H9 (cell line): ENCODE data around the gene TMTC2. TPM values are rescaled to one million over a fixed set of nuclear protein-coding genes. Genes with fewer than 3 reads are reported as not detected.

Source experiments
- DNase-seq: peaks from one replicate; pipeline ENCODE4 v3.0.0-alpha.2; 2017
- H2AFZ ChIP-seq: one replicate; pipeline ENCODE4 v1.6.1; 2013; ENCODE audit warnings: mild to moderate bottlenecking, low read length, control low read depth, moderate library complexity
- H2AK5ac ChIP-seq: 2 replicates; pipeline ENCODE4 v1.6.1; 2013; ENCODE audit warnings: low read length, control low read depth, mixed read lengths; ENCODE audit not compliant: insufficient read length
- H2BK120ac ChIP-seq: one replicate; pipeline ENCODE4 v1.6.1; 2013; ENCODE audit warnings: low read depth, mild to moderate bottlenecking, low read length, control low read depth, inconsistent platforms; ENCODE audit not compliant: poor library complexity, severe bottlenecking
- H2BK12ac ChIP-seq: 2 replicates; pipeline ENCODE4 v1.6.1; 2013; ENCODE audit warnings: low read length, control low read depth, mixed read lengths, low read depth; ENCODE audit not compliant: insufficient read length
- H2BK15ac ChIP-seq: 2 replicates; pipeline ENCODE4 v1.6.1; 2013; ENCODE audit warnings: low read depth, low read length, control low read depth
- H2BK20ac ChIP-seq: one replicate; pipeline ENCODE4 v1.6.1; 2013; ENCODE audit warnings: low read depth, mild to moderate bottlenecking, low read length, control low read depth, inconsistent platforms; ENCODE audit not compliant: poor library complexity, severe bottlenecking
- H2BK5ac ChIP-seq: 2 replicates; pipeline ENCODE4 v1.6.1; 2013; ENCODE audit warnings: low read length, control low read depth, mixed read lengths; ENCODE audit not compliant: insufficient read length
- H3K14ac ChIP-seq: 2 replicates; pipeline ENCODE4 v1.6.1; 2013; ENCODE audit warnings: low read length, control low read depth; ENCODE audit not compliant: insufficient read depth
- H3K18ac ChIP-seq: 2 replicates; pipeline ENCODE4 v1.6.1; 2013; ENCODE audit warnings: low read depth, mild to moderate bottlenecking, mixed read lengths, low read length, control low read depth; ENCODE audit not compliant: insufficient read length
- H3K23ac ChIP-seq: 2 replicates; pipeline ENCODE4 v1.6.1; 2013; ENCODE audit warnings: low read length, control low read depth, mixed read lengths, low read depth; ENCODE audit not compliant: insufficient read length
- H3K23me2 ChIP-seq: 2 replicates; pipeline ENCODE4 v1.6.1; 2013; ENCODE audit warnings: low read depth, mild to moderate bottlenecking, mixed read lengths, low read length, control low read depth; ENCODE audit not compliant: insufficient read length, poor library complexity, severe bottlenecking
- H3K27ac ChIP-seq: 2 replicates; pipeline ENCODE4 v1.5.1; 2013; ENCODE audit warnings: low read length, control low read depth, mixed read lengths, low read depth; ENCODE audit not compliant: insufficient read length
- H3K27me3 ChIP-seq: 2 replicates; pipeline ENCODE4 v1.6.1; 2013; ENCODE audit warnings: low read length, control low read depth, inconsistent platforms; ENCODE audit not compliant: insufficient read depth
- H3K4ac ChIP-seq: 2 replicates; pipeline ENCODE4 v1.6.1; 2013; ENCODE audit warnings: low read depth, mild to moderate bottlenecking, control low read depth, inconsistent platforms, low read length, moderate library complexity
- H3K4me1 ChIP-seq: 2 replicates; pipeline ENCODE4 v1.6.1; 2013; ENCODE audit warnings: low read length, control low read depth, inconsistent platforms; ENCODE audit not compliant: insufficient read depth
- H3K4me2 ChIP-seq: 2 replicates; pipeline ENCODE4 v1.6.1; 2013; ENCODE audit warnings: low read length, control low read depth, mixed read lengths; ENCODE audit not compliant: insufficient read length, insufficient read depth
- H3K56ac ChIP-seq: 2 replicates; pipeline ENCODE4 v1.6.1; 2013; ENCODE audit warnings: low read depth, mild to moderate bottlenecking, mixed read lengths, low read length, control low read depth; ENCODE audit not compliant: insufficient read length
- H3K79me1 ChIP-seq: 2 replicates; pipeline ENCODE4 v1.6.1; 2013; ENCODE audit warnings: low read depth, mild to moderate bottlenecking, moderate library complexity, low read length, control low read depth, inconsistent platforms; ENCODE audit not compliant: insufficient read depth, poor library complexity, severe bottlenecking
- H3K79me2 ChIP-seq: 2 replicates; pipeline ENCODE4 v1.6.1; 2013; ENCODE audit warnings: low read length, control low read depth, inconsistent platforms; ENCODE audit not compliant: insufficient read depth
- H3K9ac ChIP-seq: 2 replicates; pipeline ENCODE4 v1.6.1; 2013; ENCODE audit warnings: low read length, control low read depth, mixed read lengths; ENCODE audit not compliant: insufficient read length; ENCODE audit errors: extremely low read depth
- H3K9me3 ChIP-seq: one replicate; pipeline ENCODE4 v1.6.1; 2013; ENCODE audit warnings: low read depth, low read length, inconsistent platforms; ENCODE audit not compliant: control insufficient read depth
- H3T11ph ChIP-seq: one replicate; pipeline ENCODE4 v1.6.1; 2013; ENCODE audit warnings: mild to moderate bottlenecking, low read length, control low read depth, inconsistent platforms
- H4K20me1 ChIP-seq: one replicate; pipeline ENCODE4 v1.6.1; 2013; ENCODE audit not compliant: control insufficient read depth, insufficient read length, insufficient read depth
- H4K5ac ChIP-seq: 2 replicates; pipeline ENCODE4 v1.6.1; 2013; ENCODE audit warnings: low read depth, mild to moderate bottlenecking, mixed read lengths, low read length, control low read depth; ENCODE audit not compliant: insufficient read length
- H4K8ac ChIP-seq: replicated peaks from 2 replicates; pipeline ENCODE4 v1.6.1; 2013; ENCODE audit warnings: low read length, control low read depth, mixed read lengths, low read depth; ENCODE audit not compliant: insufficient read length
- H4K91ac ChIP-seq: 2 replicates; pipeline ENCODE4 v1.6.1; 2013; ENCODE audit warnings: low read depth, mild to moderate bottlenecking, moderate library complexity, mixed read lengths, low read length, control low read depth; ENCODE audit not compliant: insufficient read length
- H3K27ac Mint-ChIP-seq, 3 experiments: 2 replicates in 2 of 3; 3 replicates in 1 of 3; pipeline ENCODE4 v1.8.0; 2020 to 2021; ENCODE audit warnings: mixed read lengths in 3 of 3, mild to moderate bottlenecking in 1 of 3, moderate library complexity in 1 of 3
- H3K27me3 Mint-ChIP-seq: 2 replicates; pipeline ENCODE4 v1.8.0; 2021; ENCODE audit warnings: low read depth, mild to moderate bottlenecking, moderate library complexity, mixed read lengths
- H3K36me3 Mint-ChIP-seq, 3 experiments: 2 replicates in 2 of 3; 3 replicates in 1 of 3; pipeline ENCODE4 v1.8.0; 2020 to 2021; ENCODE audit warnings: low read depth in 3 of 3, mixed read lengths in 3 of 3; ENCODE audit not compliant: insufficient read depth in 1 of 3
- H3K4me1 Mint-ChIP-seq, 2 experiments: 2 replicates each; pipeline ENCODE4 v1.8.0; 2020; ENCODE audit warnings: mixed read lengths in 2 of 2
- H3K4me3 Mint-ChIP-seq, 2 experiments: 2 replicates in 1 of 2; 3 replicates in 1 of 2; pipeline ENCODE4 v1.8.0; 2020 to 2021; ENCODE audit warnings: mild to moderate bottlenecking in 2 of 2, mixed read lengths in 2 of 2, moderate library complexity in 1 of 2
- H3K9me3 Mint-ChIP-seq, 2 experiments: 2 replicates in 1 of 2; 3 replicates in 1 of 2; pipeline ENCODE4 v1.8.0; 2020; ENCODE audit warnings: mild to moderate bottlenecking in 2 of 2, mixed read lengths in 2 of 2, moderate library complexity in 1 of 2
- WGBS: extraction: QIAGEN DNeasy Blood & Tissue Kit; methylation state at CpG from one replicate; pipeline ENCODE4 v1.1.7; 2013; ENCODE audit warnings: missing lambda C conversion rate, low lambda C conversion rate, mixed read lengths; ENCODE audit not compliant: insufficient read length; ENCODE audit errors: extremely low coverage; 5-methylcytosine and 5-hydroxymethylcytosine counted together
- total RNA-seq: library from RNA; stranded (reverse); gene quantifications from 2 replicates; pipeline ENCODE4 v1.2.1, GENCODE V29; 2021
- TF ChIP-seq, protein P1 (sequence below): fragments of 200-600 bp; sonication (generic); conservative IDR thresholded peaks from 3 replicates; pipeline ENCODE4 v1.8.0; 2021; ENCODE audit warnings: antibody characterized with exemption, mild to moderate bottlenecking

The TMTC2 gene
- total RNA-seq, 1 experiment from 2014 or later: 3.1 TPM

DNA sequence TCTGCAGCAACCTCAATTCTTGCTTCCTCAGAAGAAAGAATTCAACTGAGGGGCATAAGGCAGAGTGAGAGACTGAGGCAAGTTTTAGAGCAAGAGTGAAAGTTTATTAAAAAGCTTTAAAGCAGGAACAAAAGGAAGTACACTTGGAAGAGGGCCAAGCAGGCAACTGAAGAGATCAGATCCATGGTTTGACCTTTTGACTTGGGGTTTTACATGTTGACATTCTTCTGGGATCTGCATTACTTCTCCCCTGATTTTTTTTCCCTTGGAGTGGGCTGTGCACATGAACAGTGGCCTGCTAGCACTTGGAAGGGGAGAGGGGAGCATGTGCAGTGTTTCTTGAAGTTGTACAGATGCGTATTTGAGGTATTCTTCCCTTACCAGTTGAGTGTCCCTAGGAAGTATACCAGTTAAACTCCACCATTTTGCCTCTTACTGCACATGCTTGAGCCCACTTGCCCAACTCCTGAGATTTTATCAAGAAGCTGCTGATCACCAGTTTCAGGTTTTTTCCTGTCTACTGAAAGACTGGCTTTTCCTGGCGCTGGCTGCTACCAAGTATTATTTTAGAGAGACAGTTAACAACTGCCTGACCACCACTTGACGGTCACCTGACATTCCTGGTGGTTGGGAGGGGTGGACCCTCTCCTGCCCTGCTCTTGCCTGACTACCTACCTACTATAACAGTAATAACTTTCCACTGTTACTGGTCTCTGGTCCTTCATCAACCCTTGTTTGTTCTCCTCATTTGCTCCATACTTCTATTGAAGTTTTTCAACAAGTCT is 26.0 kb upstream of the TMTC2 start:
- no peaks in the 10 kb centered on the region for H3K23me2 ChIP-seq
- peaks cover 2% of the 10 kb centered on the region; the same call in 1 of the 2 replicates for H3K4me1 ChIP-seq
- peaks cover 2 to 12% (median 5%) of the 10 kb centered on the region in 3 experiments; a peak in 2 of 7 replicates for H3K36me3 Mint-ChIP-seq
- H3K4ac ChIP-seq: no peak overlapping the region
- H3K9me3 ChIP-seq: no peaks in the 10 kb centered on the region
- WGBS: no CpG with 5 or more reads among the region's 3 CpGs
- no peaks in the 10 kb centered on the region for H4K20me1 ChIP-seq
- no peak overlapping the region for H4K8ac ChIP-seq
- H3K4me1 Mint-ChIP-seq: peaks cover 21% of the 10 kb centered on the region in 2 experiments
- H3K27me3 ChIP-seq: no peaks in the 10 kb centered on the region
- no peak overlapping the region for H2BK15ac ChIP-seq
- no peak overlapping the region for H3K9ac ChIP-seq
- peaks cover 1% of the 10 kb centered on the region for H3K27me3 Mint-ChIP-seq
- no peak overlapping the region for H3K18ac ChIP-seq
- H2BK12ac ChIP-seq: no peak overlapping the region
- no peak overlapping the region for H3K4me2 ChIP-seq
- H2AK5ac ChIP-seq: no peak overlapping the region
- H3T11ph ChIP-seq: no peak overlapping the region
- no peak overlapping the region for H2BK20ac ChIP-seq
- H3K23ac ChIP-seq: no peak overlapping the region
- no peak overlapping the region for H2BK120ac ChIP-seq
- H3K14ac ChIP-seq: no peak overlapping the region
- H3K27ac Mint-ChIP-seq: peak overlapping the region in 1 of 3 experiments; percentile 78; a peak in 1 of 7 replicates
- H3K27ac ChIP-seq: no peak overlapping the region
- no peaks in the 10 kb centered on the region for H3K79me2 ChIP-seq
- H3K4me3 Mint-ChIP-seq: no peak overlapping the region
- H3K79me1 ChIP-seq: no peaks in the 10 kb centered on the region
- H4K5ac ChIP-seq: no peak overlapping the region
- no peak for DNase-seq
- TF ChIP-seq, protein P1, sequence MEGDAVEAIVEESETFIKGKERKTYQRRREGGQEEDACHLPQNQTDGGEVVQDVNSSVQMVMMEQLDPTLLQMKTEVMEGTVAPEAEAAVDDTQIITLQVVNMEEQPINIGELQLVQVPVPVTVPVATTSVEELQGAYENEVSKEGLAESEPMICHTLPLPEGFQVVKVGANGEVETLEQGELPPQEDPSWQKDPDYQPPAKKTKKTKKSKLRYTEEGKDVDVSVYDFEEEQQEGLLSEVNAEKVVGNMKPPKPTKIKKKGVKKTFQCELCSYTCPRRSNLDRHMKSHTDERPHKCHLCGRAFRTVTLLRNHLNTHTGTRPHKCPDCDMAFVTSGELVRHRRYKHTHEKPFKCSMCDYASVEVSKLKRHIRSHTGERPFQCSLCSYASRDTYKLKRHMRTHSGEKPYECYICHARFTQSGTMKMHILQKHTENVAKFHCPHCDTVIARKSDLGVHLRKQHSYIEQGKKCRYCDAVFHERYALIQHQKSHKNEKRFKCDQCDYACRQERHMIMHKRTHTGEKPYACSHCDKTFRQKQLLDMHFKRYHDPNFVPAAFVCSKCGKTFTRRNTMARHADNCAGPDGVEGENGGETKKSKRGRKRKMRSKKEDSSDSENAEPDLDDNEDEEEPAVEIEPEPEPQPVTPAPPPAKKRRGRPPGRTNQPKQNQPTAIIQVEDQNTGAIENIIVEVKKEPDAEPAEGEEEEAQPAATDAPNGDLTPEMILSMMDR: no peak
- peaks cover 10 to 11% of the 10 kb centered on the region in 2 experiments for H3K9me3 Mint-ChIP-seq
- H3K56ac ChIP-seq: no peak overlapping the region
- H4K91ac ChIP-seq: no peak overlapping the region
- no peak overlapping the region for H2BK5ac ChIP-seq
- H2AFZ ChIP-seq: no peak overlapping the region
